ENCODE data around the gene DDX1. TPM values are rescaled to one million over a fixed set of nuclear protein-coding genes. Genes with fewer than 3 reads are reported as not detected.

The DDX1 gene
- total and polyA plus RNA-seq, 9 of the 15 experiments (the other 6 are each of a cell fraction or from before 2014, with no cell fraction given) = 116 to 277 (median 232) TPM

- TF ChIP-seq MIER1 (IDR thresholded peaks at IDR 0.05; ENCODE audit: low read depth) (no peak), FOXK2 (conservative IDR thresholded peaks at IDR 0.05 in 1 of 2, IDR thresholded peaks at IDR 0.05 in 1 of 2; ENCODE audit: low read depth in 2 of 2) (0 out of 4 replicates have a peak, but pooled peaks of 1 of the 2 experiments have one; percentile 9), ZNF347 (CRISPR knock-in tag; IDR thresholded peaks at IDR 0.05; ENCODE audit: low read depth) (no peak), GABPB1 (CRISPR knock-in tag; IDR thresholded peaks at IDR 0.05) (peak; percentile 23; the same call in 1 of the 2 replicates), TBL1XR1 (IDR thresholded peaks at IDR 0.05; ENCODE audit: low read length in 2 of 2) (peak; percentile 29 to 64; a peak in 2 of 4 replicates), KDM4B (IDR thresholded peaks at IDR 0.05; ENCODE audit: borderline replicate concordance in 2 of 2, low read depth in 1 of 2) (no peak), REST (IDR thresholded peaks at IDR 0.05; ENCODE audit: borderline replicate concordance) (no peak), REST (CRISPR knock-in tag; IDR thresholded peaks at IDR 0.05; ENCODE audit: low read depth) (peak; percentile 58; the same call in 1 of the 2 replicates), RCOR1 (IDR thresholded peaks at IDR 0.05; ENCODE audit: borderline replicate concordance in 1 of 2, low read depth in 2 of 2, low read length in 2 of 2) (peak in 1 of 2 experiments; percentile 67; a peak in 2 of 4 replicates), RBM15 (IDR thresholded peaks at IDR 0.05; ENCODE audit: insufficient read depth, low read length) (no peak), SUPT5H (IDR thresholded peaks at IDR 0.05) (peak; percentile 54; the same call in 1 of the 2 replicates), JUN (IDR thresholded peaks at IDR 0.05; ENCODE audit: borderline replicate concordance, low read depth, low read length) (peak; percentile 32; the same call in 1 of the 2 replicates), JUN (CRISPR knock-in tag; IDR thresholded peaks at IDR 0.05; ENCODE audit: borderline replicate concordance) (no peak), SIN3A (IDR thresholded peaks at IDR 0.05; ENCODE audit: borderline replicate concordance in 2 of 2, control insufficient read depth in 1 of 2, low read depth in 2 of 2, low read length in 2 of 2) (0 out of 4 replicates have a peak, but pooled peaks have one; percentile 25 to 33), GATAD2B (IDR thresholded peaks at IDR 0.05; ENCODE audit: borderline replicate concordance) (peak; percentile 68; the same call in 1 of the 2 replicates)
- TF ChIP-seq, protein P1, sequence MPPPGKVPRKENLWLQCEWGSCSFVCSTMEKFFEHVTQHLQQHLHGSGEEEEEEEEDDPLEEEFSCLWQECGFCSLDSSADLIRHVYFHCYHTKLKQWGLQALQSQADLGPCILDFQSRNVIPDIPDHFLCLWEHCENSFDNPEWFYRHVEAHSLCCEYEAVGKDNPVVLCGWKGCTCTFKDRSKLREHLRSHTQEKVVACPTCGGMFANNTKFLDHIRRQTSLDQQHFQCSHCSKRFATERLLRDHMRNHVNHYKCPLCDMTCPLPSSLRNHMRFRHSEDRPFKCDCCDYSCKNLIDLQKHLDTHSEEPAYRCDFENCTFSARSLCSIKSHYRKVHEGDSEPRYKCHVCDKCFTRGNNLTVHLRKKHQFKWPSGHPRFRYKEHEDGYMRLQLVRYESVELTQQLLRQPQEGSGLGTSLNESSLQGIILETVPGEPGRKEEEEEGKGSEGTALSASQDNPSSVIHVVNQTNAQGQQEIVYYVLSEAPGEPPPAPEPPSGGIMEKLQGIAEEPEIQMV (tag; conservative IDR thresholded peaks at IDR 0.05; ENCODE audit: low read depth) = no peak
Observed at GRCh38 chr2:15560988-15561573, 30.6 kb upstream of the DDX1 start, which contains the start of gene NBAS (continued).

All from K562 (cell line).